Keratinocyte (primary cell): ENCODE measurements around the gene C11orf65. TPM values are rescaled to one million over a fixed set of nuclear protein-coding genes. Genes with fewer than 3 reads are reported as not detected.

Experiments
- DNase-seq: peaks from one replicate; pipeline ENCODE4 v3.0.0-alpha.2; 2011; ENCODE audit warnings: low read depth, missing footprints, low spot score
- FAIRE-seq: peaks from 2 replicates; lab custom pipeline; 2011; peaks lifted over from hg19 to GRCh38; lab: Jason Lieb, UNC
- H2AFZ ChIP-seq: 2 replicates; pipeline ENCODE4 v1.6.0; 2012; ENCODE audit warnings: low read length, control low read depth, inconsistent platforms; ENCODE audit not compliant: control insufficient read depth
- H3K27ac ChIP-seq: 2 replicates; pipeline ENCODE4 v1.5.1; 2011; ENCODE audit warnings: low read length; ENCODE audit not compliant: control insufficient read depth, insufficient read depth
- H3K27me3 ChIP-seq: 3 replicates; pipeline ENCODE4 v1.6.0; 2011; ENCODE audit warnings: low read length; ENCODE audit not compliant: control insufficient read depth, insufficient read depth; ENCODE audit errors: extremely low read depth
- H3K36me3 ChIP-seq, 2 experiments: 2 replicates in 1 of 2; 3 replicates in 1 of 2; pipeline ENCODE4 v1.5.1; 2011; ENCODE audit warnings: low read length in 2 of 2, mild to moderate bottlenecking in 1 of 2; ENCODE audit not compliant: control insufficient read depth in 2 of 2, insufficient read depth in 2 of 2; ENCODE audit errors: extremely low read depth in 1 of 2
- H3K4me1 ChIP-seq: 3 replicates; pipeline ENCODE4 v1.5.1; 2011; ENCODE audit warnings: low read length; ENCODE audit not compliant: control insufficient read depth, insufficient read depth; ENCODE audit errors: extremely low read depth
- H3K4me2 ChIP-seq: 3 replicates; pipeline ENCODE4 v1.6.0; 2011; ENCODE audit warnings: low read depth, low read length; ENCODE audit not compliant: control insufficient read depth, insufficient read depth; ENCODE audit errors: extremely low read depth
- H3K4me3 ChIP-seq, 3 experiments: fragments of 200-600 bp in 1 of 3; sonication (generic) in 1 of 3; 2 replicates in 2 of 3; 3 replicates in 1 of 3; pipeline ENCODE4 v1.5.1; 2011 to 2016; ENCODE audit warnings: low read length in 3 of 3, mild to moderate bottlenecking in 3 of 3, control low read depth in 2 of 3, inconsistent platforms in 1 of 3, low read depth in 1 of 3, mixed read lengths in 1 of 3, mixed run types in 1 of 3, moderate library complexity in 1 of 3; ENCODE audit not compliant: control insufficient read depth in 2 of 3, insufficient read depth in 2 of 3; ENCODE audit errors: extremely low read depth in 1 of 3
- H3K79me2 ChIP-seq: 2 replicates; pipeline ENCODE4 v1.6.0; 2012; ENCODE audit warnings: low read length; ENCODE audit not compliant: control insufficient read depth, insufficient read depth
- H3K9ac ChIP-seq: 3 replicates; pipeline ENCODE4 v1.6.0; 2011; ENCODE audit warnings: low read length; ENCODE audit not compliant: control insufficient read depth, insufficient read depth; ENCODE audit errors: extremely low read depth
- H3K9me1 ChIP-seq: 3 replicates; pipeline ENCODE4 v1.6.0; 2011; ENCODE audit warnings: low read length; ENCODE audit not compliant: control insufficient read depth, insufficient read depth; ENCODE audit errors: extremely low read depth
- H3K9me3 ChIP-seq: 2 replicates; pipeline ENCODE4 v1.5.1; 2012; ENCODE audit warnings: low read depth, low read length; ENCODE audit not compliant: control insufficient read depth
- H4K20me1 ChIP-seq: 3 replicates; pipeline ENCODE4 v1.6.0; 2011; ENCODE audit warnings: low read length; ENCODE audit not compliant: control insufficient read depth, insufficient read depth; ENCODE audit errors: extremely low read depth
- EZH2 ChIP-seq: IDR thresholded peaks from one replicate; pipeline ENCODE4 v1.6.1; 2012; ENCODE audit warnings: inconsistent platforms, mild to moderate bottlenecking, low read length, moderate library complexity
- dilution Hi-C: fragments of 300-500 bp; cut with MboI; formaldehyde crosslinking; loops from one replicate; pipeline ENCODE4 v1.7.0; 2020; ENCODE audit warnings: low sequenced_read_pairs; ENCODE audit not compliant: extremely low pct_ligation_motif_present
- polyA plus RNA-seq, 5 experiments: library from polyadenylated mRNA; depleted of rRNA in 3 of 5; stranded (reverse) in 3 of 5; stranded (forward) in 1 of 5; unstranded in 1 of 5; fragments of >200 nt; gene quantifications; 1 replicate in 1 of 5; 2 replicates in 3 of 5; 3 replicates in 1 of 5; pipeline versions ENCODE4 v1.2.1 to v1.2.3, GENCODE V29; 2011 to 2012; ENCODE audit warnings: missing spikeins in 2 of 5, low read depth in 1 of 5, low replicate concordance in 1 of 5
- TF ChIP-seq, protein P1 (sequence below), 3 experiments: IDR thresholded peaks in 1 of 3; conservative IDR thresholded peaks in 1 of 3; optimal IDR thresholded peaks in 1 of 3; 2 replicates in 2 of 3; 3 replicates in 1 of 3; pipeline versions ENCODE3 to v1.5.1; 2011; ENCODE audit warnings: low read length in 3 of 3, mild to moderate bottlenecking in 3 of 3, moderate library complexity in 2 of 3, control low read depth in 1 of 3, inconsistent platforms in 1 of 3; ENCODE audit not compliant: insufficient read depth in 2 of 3; ENCODE audit errors: extremely low read depth in 1 of 3

C11orf65 gene
- polyA plus RNA-seq, 1 donor (not counting 4 experiments of a cell fraction or from before 2014, with no cell fraction given) = 0.83 TPM

- FAIRE-seq (no peak), DNase-seq (peak; percentile 11)
- Histone ChIP-seq H3K36me3 (no peaks in the 10 kb centered on the region), H3K4me3 (no peak overlapping the region), H3K79me2 (no peaks in the 10 kb centered on the region), H3K9me1 (no peaks in the 10 kb centered on the region), H3K4me2 (no peak overlapping the region), H3K9me3 (no peaks in the 10 kb centered on the region), H2AFZ (no peak overlapping the region), H4K20me1 (no peaks in the 10 kb centered on the region), H3K27me3 (no peaks in the 10 kb centered on the region), H3K4me1 (no peaks in the 10 kb centered on the region), H3K9ac (no peak overlapping the region), H3K27ac (no peak overlapping the region)
- dilution Hi-C loops = no loop called here
- no peak for TF ChIP-seq EZH2
- TF ChIP-seq, protein P1, sequence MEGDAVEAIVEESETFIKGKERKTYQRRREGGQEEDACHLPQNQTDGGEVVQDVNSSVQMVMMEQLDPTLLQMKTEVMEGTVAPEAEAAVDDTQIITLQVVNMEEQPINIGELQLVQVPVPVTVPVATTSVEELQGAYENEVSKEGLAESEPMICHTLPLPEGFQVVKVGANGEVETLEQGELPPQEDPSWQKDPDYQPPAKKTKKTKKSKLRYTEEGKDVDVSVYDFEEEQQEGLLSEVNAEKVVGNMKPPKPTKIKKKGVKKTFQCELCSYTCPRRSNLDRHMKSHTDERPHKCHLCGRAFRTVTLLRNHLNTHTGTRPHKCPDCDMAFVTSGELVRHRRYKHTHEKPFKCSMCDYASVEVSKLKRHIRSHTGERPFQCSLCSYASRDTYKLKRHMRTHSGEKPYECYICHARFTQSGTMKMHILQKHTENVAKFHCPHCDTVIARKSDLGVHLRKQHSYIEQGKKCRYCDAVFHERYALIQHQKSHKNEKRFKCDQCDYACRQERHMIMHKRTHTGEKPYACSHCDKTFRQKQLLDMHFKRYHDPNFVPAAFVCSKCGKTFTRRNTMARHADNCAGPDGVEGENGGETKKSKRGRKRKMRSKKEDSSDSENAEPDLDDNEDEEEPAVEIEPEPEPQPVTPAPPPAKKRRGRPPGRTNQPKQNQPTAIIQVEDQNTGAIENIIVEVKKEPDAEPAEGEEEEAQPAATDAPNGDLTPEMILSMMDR (optimal IDR thresholded peaks at IDR 0.05 in 1 of 3, IDR thresholded peaks at IDR 0.05 in 1 of 3, conservative IDR thresholded peaks at IDR 0.05 in 1 of 3; ENCODE audit: extremely low read depth in 1 of 3, insufficient read depth in 2 of 3, low read length in 3 of 3) = no peak
Measured at GRCh38 chr11:108405706-108406105, 61.6 kb downstream of the C11orf65 start.

DNA sequence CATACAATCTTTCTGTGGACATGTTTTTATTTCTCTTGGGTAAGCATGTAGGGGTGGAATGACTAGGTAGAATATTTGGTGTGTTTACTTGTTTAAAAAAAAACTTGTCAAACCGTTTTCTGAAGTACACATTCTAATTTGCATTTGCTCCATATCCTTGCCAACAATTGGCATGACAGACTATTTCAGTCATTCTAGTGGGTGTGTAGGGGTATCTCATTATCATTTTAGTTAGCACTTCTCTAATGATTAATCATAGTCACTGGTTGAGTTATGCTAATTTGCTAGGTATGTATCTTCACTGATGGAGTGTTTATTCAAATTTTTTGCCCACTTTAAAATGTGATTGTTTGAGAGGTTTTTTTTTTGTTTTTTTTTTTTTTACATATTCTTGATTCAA is 64.3 kb downstream of the C11orf65 start:
- no peak for FAIRE-seq
- dilution Hi-C loops = no loop called here

DNA sequence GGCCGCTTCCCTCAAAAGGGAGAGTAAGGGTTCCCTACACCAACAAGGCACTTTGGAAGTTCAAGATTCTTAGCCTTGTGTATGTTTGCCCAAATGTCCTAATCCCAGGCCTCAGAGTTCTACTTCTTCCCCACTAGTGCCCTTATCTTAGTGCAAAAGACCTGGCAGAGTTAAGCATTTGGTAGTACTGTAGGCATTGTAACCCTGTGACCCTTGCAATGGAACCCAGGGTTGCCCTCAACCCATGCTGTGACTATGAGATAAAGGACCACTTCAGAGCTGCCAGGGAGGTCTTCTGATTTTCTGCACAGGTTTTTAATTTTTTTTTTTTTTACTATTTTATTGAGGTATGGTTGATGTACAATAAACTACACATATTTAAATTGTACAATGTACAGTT is 65.1 kb downstream of the C11orf65 start:
- Histone ChIP-seq H3K4me1 (no peaks in the 10 kb centered on the region), H3K27me3 (no peaks in the 10 kb centered on the region), H3K9me3 (no peaks in the 10 kb centered on the region), H3K4me2 (no peak overlapping the region), H3K36me3 (no peaks in the 10 kb centered on the region), H4K20me1 (no peaks in the 10 kb centered on the region), H3K4me3 (no peak overlapping the region), H3K9me1 (no peaks in the 10 kb centered on the region), H3K27ac (no peak overlapping the region), H3K79me2 (no peaks in the 10 kb centered on the region), H2AFZ (no peak overlapping the region), H3K9ac (no peak overlapping the region)
- TF ChIP-seq, protein P1 (optimal IDR thresholded peaks at IDR 0.05 in 1 of 3, IDR thresholded peaks at IDR 0.05 in 1 of 3, conservative IDR thresholded peaks at IDR 0.05 in 1 of 3; ENCODE audit: extremely low read depth in 1 of 3, insufficient read depth in 2 of 3, low read length in 3 of 3) = no peak
- no peak for TF ChIP-seq EZH2
- FAIRE-seq (no peak), DNase-seq (no peak)
- dilution Hi-C loops = no loop called here

More for the DNA sequence above, 64.3 kb downstream of the C11orf65 start:
- H3K27me3 ChIP-seq = no peaks in the 10 kb centered on the region
- no peak overlapping the region for H3K27ac ChIP-seq
- H3K4me2 ChIP-seq = no peak overlapping the region
- H3K36me3 ChIP-seq = no peaks in the 10 kb centered on the region
- H3K79me2 ChIP-seq = no peaks in the 10 kb centered on the region
- H3K9me1 ChIP-seq = no peaks in the 10 kb centered on the region
- no peaks in the 10 kb centered on the region for H3K4me1 ChIP-seq
- H2AFZ ChIP-seq = no peak overlapping the region
- H3K4me3 ChIP-seq = no peak overlapping the region
- no peaks in the 10 kb centered on the region for H3K9me3 ChIP-seq
- H4K20me1 ChIP-seq = no peaks in the 10 kb centered on the region
- DNase-seq = no peak
- no peak for TF ChIP-seq EZH2
- no peak overlapping the region for H3K9ac ChIP-seq
